Stimulated activated CD4-positive, alpha-beta T cell treated with anti-CD3 and anti-CD28 coated beads, TNF-alpha, amount 100 ng/mL, for 48 hours (primary cell): ENCODE data around the gene SVBP.

Experiments used
- DNase-seq, 3 donors: peaks; one replicate each; pipeline ENCODE4 v3.0.0-alpha.2; 2020; ENCODE audit warnings: low read depth in 3 of 3

SVBP gene

DNA sequence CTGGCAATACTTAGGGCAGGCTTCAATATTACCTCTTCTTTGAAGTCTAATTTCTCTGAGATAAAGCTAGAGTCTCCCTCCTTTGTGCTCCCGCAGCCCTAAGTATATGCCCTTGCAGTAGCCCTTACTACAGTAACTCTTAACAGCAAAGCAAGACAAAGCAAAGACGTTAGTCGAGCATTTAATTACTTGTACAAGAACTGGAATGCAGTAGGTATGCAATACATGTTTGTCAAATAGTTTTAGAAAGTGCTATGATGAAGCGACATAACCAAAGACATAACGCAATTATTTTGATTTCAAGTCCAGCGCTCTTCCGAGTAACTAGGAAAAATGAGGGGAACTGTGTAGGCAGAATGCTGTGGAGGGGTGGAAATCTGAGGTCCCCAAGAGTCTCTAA lies 51.9 kb downstream of the SVBP start:
- no peak for DNase-seq

DNA sequence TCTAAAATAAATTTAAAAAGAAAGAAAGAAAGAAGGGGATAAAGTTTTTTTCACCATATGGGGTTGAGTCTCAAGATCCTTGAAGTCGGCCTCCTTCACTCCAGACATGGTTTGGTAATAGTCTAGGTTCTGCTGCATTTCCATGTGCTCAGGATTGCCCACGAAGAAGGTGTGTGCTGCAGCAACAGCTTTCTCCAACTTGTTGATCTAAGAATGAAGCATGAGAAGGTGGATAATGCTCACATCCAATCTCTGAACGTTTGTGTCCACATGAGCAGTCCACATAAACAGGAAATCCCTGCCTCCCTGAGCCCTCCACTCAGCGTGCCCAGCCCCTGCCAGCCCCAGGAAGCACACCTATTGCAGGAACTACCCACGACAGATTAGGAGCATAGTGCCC lies 54.9 kb downstream of the SVBP start:
- DNase-seq, result no peak

DNA sequence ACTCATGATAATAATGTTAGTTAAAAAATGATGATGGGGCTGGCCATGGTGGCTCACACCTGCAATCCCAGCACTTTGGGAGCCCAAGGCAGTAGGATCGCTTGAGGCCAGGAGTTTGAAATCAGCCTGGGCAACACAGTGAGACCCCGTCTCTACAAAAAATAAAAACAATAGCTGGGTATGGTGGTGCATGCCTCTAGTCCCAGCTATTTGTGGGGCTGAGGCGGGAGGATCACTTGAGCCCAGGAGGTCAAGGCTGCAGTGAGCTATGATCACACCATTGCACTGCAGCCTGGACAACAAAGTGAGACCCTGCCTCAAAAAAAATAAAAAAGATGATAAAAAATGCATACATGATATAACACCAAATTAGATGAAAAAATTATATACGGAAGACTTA lies 55.6 kb downstream of the SVBP start:
- DNase-seq, result no peak

DNA sequence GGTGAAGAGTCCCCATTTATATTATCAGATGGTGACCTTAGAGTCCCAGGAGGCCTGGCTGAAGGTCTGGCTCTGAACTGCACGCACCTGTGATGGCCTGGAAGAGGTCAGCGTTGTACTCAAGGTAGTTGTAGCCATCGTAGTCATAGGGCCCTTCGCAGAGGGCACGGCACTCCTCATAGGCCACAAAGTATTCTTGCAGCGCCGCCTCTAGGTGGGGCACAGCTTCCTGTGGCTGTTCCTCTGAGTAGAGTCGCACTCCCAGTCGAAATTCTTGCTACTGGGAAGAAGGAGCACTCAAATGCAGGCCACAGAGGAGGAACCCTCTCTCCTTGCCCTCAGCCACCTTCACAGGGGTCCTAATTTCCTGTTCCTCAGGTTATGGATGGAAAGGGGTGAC lies 58.1 kb downstream of the SVBP start:
- DNase-seq, result no peak

DNA sequence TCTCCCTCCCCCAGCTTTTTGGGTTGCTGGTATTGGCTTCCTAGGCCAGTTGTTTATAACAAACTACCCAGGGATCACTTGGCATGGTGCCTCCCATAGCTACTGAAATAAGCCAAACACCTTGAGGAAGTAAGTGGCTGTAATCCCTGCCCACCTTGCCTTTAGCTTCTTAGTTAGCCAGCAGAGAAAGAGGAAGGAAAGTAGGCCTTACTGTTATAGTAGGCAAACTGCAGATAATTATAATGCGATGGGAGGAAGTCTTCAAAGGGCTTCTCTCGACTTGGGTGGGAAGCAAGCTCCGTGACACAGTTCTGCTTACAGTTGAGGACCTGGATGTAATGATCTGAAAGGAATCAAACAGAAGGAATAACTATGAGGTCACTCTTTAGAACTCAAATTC lies 58.6 kb downstream of the SVBP start:
- no peak for DNase-seq

DNA sequence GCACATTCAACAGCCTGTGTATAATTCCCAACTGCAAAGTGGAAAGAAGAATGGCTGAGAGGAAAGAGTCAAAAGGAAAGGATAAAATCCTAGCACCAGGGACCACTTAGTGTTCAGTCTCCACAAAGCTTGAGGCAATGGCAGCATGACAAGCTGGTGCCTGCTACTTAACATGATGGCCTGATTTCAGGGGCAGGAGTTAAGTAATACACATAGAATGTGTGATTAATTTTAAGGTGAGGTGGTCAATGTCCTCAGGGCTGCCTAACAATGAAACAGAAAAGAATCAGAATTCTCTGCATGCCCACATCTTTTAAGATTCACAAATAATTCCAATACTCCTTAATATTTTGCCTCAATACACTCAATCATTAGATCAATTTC lies 59.3 kb downstream of the SVBP start:
- DNase-seq, result no peak
